ENCODE measurements around the gene CRKL. TPM values are rescaled to one million over a fixed set of nuclear protein-coding genes. Genes with fewer than 3 reads are reported as not detected.
"Not testable (repeated sequence)": the region's sequence is repeated elsewhere in the genome, so short reads cannot be mapped to it uniquely, and the experiment has no call there.

Gene CRKL
- total RNA-seq, 1 donor from 2014 or later, result 102 TPM

GRCh38 chr22:20890975-20891374, 26.2 kb upstream of the CRKL start:
- no peak overlapping the region for H3K27ac Mint-ChIP-seq (ENCODE audit: unreplicated experiment)

GRCh38 chr22:20897737-20898136, 19.5 kb upstream of the CRKL start:
- not testable (repeated sequence) for H3K27me3 Mint-ChIP-seq (ENCODE audit: low read depth); H3K9me3 Mint-ChIP-seq; H3K27ac Mint-ChIP-seq (ENCODE audit: unreplicated experiment); H3K4me1 Mint-ChIP-seq; DNase-seq (ENCODE audit: low read depth, low spot score); H3K4me3 Mint-ChIP-seq; H3K36me3 Mint-ChIP-seq (ENCODE audit: low read depth)

More at GRCh38 chr22:20890975-20891374, 26.2 kb upstream of the CRKL start:
- TF ChIP-seq CTCF (conservative IDR thresholded peaks at IDR 0.05), result no peak
- H3K4me3 Mint-ChIP-seq, result no peak overlapping the region
- no peaks in the 10 kb centered on the region for H3K9me3 Mint-ChIP-seq
- no peaks in the 10 kb centered on the region for H3K27me3 Mint-ChIP-seq (ENCODE audit: low read depth)
- DNase-seq (ENCODE audit: low read depth, low spot score), result no peak
- H3K36me3 Mint-ChIP-seq (ENCODE audit: low read depth), result peaks cover 5% of the 10 kb centered on the region
- H3K4me1 Mint-ChIP-seq, result no peaks in the 10 kb centered on the region

- Mint-ChIP-seq H3K27me3 (ENCODE audit: low read depth) (no peaks in the 10 kb centered on the region), H3K4me3 (no peak overlapping the region), H3K4me1 (no peaks in the 10 kb centered on the region), H3K36me3 (ENCODE audit: low read depth) (no peaks in the 10 kb centered on the region), H3K9me3 (no peaks in the 10 kb centered on the region), H3K27ac (ENCODE audit: unreplicated experiment) (no peak overlapping the region)
- no peak for TF ChIP-seq CTCF (conservative IDR thresholded peaks at IDR 0.05)
- DNase-seq (ENCODE audit: low read depth, low spot score), result no peak
These were observed 17.3 kb upstream of the CRKL start for GRCh38 chr22:20899827-20900423.

GRCh38 chr22:20901093-20902033, 15.8 kb upstream of the CRKL start:
- DNase-seq (ENCODE audit: low read depth, low spot score); H3K4me3 Mint-ChIP-seq; H3K9me3 Mint-ChIP-seq; H3K27ac Mint-ChIP-seq (ENCODE audit: unreplicated experiment); H3K27me3 Mint-ChIP-seq (ENCODE audit: low read depth); H3K36me3 Mint-ChIP-seq (ENCODE audit: low read depth); H3K4me1 Mint-ChIP-seq: not testable (repeated sequence)

- Mint-ChIP-seq H3K27me3 (ENCODE audit: low read depth) (peaks cover 3% of the 10 kb centered on the region), H3K4me1 (no peaks in the 10 kb centered on the region), H3K9me3 (no peaks in the 10 kb centered on the region), H3K36me3 (ENCODE audit: low read depth) (no peaks in the 10 kb centered on the region), H3K4me3 (no peak overlapping the region), H3K27ac (ENCODE audit: unreplicated experiment) (no peak overlapping the region)
- no peak for DNase-seq (ENCODE audit: low read depth, low spot score)
- TF ChIP-seq CTCF (conservative IDR thresholded peaks at IDR 0.05), result no peak
These were observed 14.1 kb upstream of the CRKL start for GRCh38 chr22:20903093-20903492.

- no peaks in the 10 kb centered on the region for H3K9me3 Mint-ChIP-seq
- peaks cover 3% of the 10 kb centered on the region for H3K27me3 Mint-ChIP-seq (ENCODE audit: low read depth)
- H3K36me3 Mint-ChIP-seq (ENCODE audit: low read depth), result no peaks in the 10 kb centered on the region
- no peak overlapping the region for H3K27ac Mint-ChIP-seq (ENCODE audit: unreplicated experiment)
- DNase-seq (ENCODE audit: low read depth, low spot score), result no peak
- no peak for TF ChIP-seq CTCF (conservative IDR thresholded peaks at IDR 0.05)
- H3K4me3 Mint-ChIP-seq, result no peak overlapping the region
- no peaks in the 10 kb centered on the region for H3K4me1 Mint-ChIP-seq
These were observed 12.9 kb upstream of the CRKL start for GRCh38 chr22:20904008-20904979.
